ENCODE results near the gene RAMP1.

Gene RAMP1

GRCh38 chr2:237895544-237896506 is 36.4 kb downstream of the RAMP1 start:
- DNase-seq (ENCODE audit: low spot score): peak; percentile 43

GRCh38 chr2:237896507-237896892 is 37.1 kb downstream of the RAMP1 start:
- no peak for DNase-seq (ENCODE audit: low spot score)

- no peak for DNase-seq (ENCODE audit: low spot score)
Observed at GRCh38 chr2:237896956-237897355, 37.5 kb downstream of the RAMP1 start.

- DNase-seq (ENCODE audit: low spot score): no peak
Observed at GRCh38 chr2:237898057-237898414, 38.6 kb downstream of the RAMP1 start.

DNA sequence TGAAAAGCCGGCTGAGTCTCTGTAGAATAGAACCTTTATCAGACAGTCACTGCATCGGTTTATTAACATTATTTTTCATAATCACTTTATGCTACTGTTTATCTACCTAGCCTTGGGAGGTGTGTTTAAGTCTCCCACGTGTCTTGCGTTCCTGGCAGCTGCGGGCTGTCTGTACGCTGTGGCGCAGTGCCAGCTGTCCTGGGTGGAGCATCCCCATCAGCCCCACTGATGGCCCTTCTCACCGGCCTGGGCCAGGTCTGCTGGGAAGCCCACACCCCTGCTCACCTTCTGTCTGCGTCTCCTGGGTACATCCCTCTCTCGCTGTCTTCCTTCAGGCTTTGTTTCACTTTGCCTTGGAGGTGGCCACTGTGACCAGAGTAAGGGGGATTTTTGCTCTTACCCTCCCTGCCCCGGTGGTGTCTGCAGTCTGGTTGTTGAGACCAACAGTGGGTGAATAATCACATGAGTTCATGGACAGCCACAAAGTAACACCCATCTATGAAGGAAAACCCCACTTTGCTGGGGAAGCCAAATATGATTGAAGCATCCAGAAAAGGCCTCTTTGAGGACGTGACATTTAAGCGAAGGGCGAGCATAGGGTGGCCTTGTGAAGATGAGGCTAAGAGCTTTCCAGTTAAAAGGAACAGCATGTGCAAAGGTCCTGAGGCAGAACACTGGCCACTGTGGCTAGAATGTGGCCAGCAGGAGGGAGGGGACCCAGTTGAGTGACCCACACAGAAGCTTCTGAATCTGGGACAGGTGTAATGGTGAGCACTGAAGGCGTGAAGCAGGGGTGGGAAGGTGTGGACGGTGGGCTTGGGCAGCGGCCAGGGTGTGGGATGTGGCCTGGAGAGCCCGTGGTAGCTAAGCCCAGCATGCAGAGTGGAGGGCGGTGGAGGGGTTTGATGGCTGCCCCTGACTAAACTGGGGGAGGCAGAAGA is 41.7 kb downstream of the RAMP1 start:
- no peak for DNase-seq (ENCODE audit: low spot score)

DNA sequence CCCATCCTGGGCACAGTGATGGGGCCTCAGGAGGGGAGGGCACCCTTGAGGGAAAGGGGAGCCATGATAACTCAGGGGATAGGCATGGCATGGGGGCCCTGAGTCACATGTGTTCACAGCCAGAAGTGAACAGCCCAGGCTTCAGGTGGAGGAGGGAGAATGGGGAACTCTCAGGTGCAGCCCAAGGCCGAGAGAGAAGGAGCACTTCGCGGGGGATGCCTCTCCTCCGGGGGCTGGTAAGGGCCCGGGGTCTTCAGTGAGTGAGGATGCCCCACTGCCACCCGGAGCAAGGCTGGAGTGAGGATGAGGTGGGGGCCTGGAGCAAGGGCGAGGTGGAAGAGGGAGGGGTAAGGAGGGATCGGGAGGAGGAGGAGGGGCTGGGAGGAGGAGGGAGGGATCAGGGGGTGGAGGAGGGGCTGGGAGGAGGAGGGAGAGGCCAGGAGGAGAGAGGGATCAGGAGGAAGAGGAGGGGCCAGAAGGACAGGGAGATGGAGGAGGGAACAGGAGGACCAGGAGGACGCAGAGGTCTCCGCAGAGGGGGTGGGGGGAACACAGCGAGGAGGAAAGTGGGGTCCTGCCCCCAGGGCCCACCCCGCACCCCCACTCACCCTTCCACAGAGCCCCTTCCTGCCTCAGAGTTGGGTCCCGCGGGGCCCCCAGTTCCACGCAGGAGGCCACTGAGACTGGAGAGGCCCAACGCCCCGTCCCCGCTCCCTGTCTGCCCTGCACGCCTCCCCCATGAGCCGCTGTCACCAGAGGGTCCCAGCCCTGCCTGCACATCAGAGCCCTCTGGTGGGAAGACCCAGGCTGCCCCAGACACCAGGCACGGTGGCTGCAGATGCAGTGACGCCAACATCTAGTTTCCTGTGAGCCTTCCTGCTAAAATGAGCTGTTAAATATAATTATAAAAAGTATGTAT is 42.8 kb downstream of the RAMP1 start:
- no peak for DNase-seq (ENCODE audit: low spot score)

DNA sequence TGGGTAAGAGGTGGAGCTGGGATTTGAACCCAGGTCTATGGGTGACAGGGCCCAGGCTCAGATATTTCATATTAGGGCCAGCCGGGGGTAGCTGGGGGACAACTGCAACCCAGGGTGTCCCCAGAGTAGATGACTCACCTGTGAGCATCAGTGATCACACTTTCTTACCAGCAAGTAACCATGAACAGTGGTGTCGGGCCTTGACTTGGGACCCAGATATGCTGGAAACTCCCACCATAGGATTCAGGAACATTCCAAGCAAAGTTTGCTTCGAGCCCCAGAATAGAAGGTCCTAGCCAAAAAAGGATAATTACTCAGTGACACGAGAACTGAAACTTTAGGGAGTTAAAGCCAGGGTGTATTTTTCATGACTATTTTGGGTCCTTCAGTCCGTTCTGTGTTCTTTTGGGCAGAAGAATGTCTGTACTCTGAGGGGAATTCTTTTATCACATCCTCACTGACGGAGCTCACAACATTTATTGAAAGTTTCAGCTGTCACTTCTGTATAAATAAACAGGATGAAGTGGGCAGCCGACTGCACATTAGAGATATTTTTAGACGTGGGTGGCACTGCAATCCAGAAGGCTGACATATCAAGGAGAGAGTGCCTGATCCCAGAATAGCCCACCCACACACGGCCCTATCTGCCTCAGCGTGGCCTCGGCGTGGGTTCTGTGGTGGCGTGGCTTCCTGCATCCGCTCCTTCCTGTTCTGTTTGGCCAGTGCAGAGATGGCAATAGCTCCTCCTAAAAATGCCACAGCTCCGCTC is 45.6 kb downstream of the RAMP1 start:
- DNase-seq (ENCODE audit: low spot score): no peak

DNA sequence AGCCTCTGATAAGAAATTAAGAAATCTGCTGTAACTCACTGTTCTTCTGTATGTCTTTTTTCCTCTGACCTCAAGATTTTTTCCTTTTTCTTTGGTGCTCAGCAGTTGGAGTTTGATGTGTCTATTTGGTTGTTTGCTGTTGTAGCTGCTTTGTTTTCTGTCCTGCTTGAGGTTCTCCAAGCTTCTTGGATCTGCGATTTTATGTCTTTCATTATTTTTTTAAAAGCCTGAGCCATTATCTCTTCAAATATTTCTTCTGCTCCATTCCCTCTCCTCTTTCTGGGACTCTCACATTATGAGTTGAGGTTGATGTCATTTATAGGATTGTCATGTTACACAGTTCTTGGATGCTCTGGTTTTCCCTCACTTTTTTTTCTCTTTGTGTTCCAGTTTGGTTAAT is 47.7 kb downstream of the RAMP1 start:
- no peak for DNase-seq (ENCODE audit: low spot score)

- DNase-seq (ENCODE audit: low spot score): no peak
Observed at GRCh38 chr2:237909075-237909695, 49.8 kb downstream of the RAMP1 start.

DNA sequence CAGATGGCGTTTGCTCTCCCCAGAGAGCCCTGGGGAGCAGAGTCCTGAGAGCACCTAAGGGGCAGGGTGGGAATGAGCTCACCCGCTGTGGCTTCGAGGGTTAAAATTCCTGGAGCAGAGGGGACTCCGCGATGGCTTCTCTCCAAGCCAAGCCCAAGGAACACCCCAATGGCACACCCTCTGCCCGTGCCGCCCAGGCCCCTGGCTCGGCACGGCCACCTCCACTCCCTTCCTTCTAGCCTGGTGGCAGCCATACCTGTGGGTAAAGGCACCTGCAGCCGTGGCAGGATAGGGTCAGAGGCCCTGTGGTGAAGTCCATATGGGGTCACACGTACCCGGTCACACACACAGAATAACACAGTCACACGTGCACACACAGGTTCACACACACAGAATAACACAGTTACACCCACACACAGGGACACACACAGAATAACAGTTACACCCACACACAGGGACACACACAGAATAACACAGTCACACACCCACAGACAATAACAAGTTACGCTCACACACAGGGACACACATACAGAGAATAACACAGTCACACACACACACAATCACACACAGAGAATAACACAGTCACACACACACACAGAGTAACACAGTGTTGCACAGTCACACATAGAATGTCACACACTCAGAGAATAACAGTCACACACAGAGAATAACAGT is 50.5 kb downstream of the RAMP1 start:
- DNase-seq (ENCODE audit: low spot score): no peak

DNA sequence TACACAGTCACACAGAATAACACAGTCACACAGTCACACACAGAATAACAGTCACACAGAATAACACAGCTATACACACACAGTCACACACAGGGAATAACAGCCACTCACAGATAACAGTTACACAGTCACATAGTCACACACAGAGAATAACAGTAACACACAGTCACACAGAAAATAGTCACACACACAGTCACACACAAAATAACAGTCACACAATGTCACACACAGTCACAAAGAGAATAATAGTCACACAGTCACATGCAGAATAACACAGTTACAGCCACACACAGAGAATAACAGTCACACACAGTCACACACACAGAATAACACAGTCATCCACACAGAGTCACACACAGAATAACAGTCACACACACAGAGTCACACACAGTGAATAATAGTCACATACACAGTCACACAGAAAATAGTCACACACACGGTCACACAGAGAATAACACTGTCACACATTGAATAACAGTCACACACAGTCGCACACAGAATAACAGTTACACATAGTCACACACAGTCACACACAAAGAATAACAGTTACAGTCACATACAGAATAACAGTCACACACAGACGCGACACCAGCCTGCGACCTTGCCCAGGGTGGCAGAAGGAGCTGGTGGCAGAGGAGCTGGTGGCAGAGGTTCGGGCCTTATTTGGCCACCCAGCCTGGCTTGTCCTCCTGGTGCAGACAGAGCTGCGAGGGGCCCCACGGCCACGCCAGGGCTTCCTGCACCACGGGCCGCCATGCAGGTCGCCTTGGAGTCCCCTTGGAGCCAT is 51.3 kb downstream of the RAMP1 start:
- DNase-seq (ENCODE audit: low spot score): no peak

GRCh38 chr2:237911363-237912017 is 52.1 kb downstream of the RAMP1 start:
- no peak for DNase-seq (ENCODE audit: low spot score)

GRCh38 chr2:237912271-237913192 is 53.1 kb downstream of the RAMP1 start:
- no peak for DNase-seq (ENCODE audit: low spot score)

DNA sequence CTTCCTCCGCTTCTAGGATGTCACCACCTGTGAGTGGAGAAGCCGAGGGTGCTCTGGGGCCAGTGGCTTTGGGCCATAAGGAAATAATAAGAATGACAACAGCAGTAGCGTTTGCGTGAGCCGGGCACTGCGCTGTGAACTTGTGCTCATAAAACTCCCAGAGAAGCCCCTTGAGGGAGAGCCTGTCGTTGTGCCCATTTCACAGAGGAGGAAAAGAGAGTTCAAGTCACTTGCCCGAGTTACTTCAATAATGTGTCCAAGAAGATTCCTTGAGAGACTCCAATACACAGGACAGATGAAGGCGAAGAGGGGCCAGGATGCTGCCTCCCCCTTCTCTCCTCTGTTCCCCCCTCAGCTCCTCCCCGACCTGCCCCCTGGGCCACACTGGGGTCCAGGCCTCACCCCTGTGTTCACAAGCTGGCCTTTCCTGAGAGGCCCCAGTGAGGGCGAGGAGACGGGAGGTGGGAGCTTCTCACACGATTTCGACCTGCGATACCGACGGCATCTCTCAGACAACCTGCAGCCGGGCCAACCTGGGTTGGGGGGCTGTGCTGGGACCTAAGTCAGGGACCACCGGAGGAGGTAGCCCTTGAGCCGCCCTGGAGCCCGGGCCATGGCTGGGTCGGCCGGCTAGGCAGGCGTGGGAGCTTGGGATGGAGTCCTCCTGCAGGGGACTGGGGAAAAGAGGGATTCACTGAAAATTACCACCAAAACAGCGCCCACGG is 53.9 kb downstream of the RAMP1 start:
- no peak for DNase-seq (ENCODE audit: low spot score)

- no peak for DNase-seq (ENCODE audit: low spot score)
Observed at GRCh38 chr2:237915576-237915975, 56.2 kb downstream of the RAMP1 start.

- no peak for DNase-seq (ENCODE audit: low spot score)
Observed at GRCh38 chr2:237916296-237916695, 56.9 kb downstream of the RAMP1 start.

All from cerebellar cortex (tissue), 1 donor.